Esophagus muscularis mucosa (tissue), 4 donors: ENCODE results near the gene FGF14. TPM values are rescaled to one million over a fixed set of nuclear protein-coding genes. Genes with fewer than 3 reads are reported as not detected.

Experiments
- DNase-seq: peaks from one replicate; pipeline ENCODE4 v3.0.0-alpha.2; 2017; ENCODE audit errors: extremely low spot score
- H3K27ac ChIP-seq, 4 donors: fragments of 200-600 bp; sonication (generic); replicated peaks in 1 of 4; 1 replicate in 3 of 4; 2 replicates in 1 of 4; pipeline ENCODE4 v1.5.1; 2016 to 2019; ENCODE audit warnings: mild to moderate bottlenecking in 1 of 4
- H3K27me3 ChIP-seq, 4 donors: fragments of 200-600 bp; sonication (generic); one replicate each; pipeline versions ENCODE4 v1.5.1 to v1.6.0; 2016 to 2019
- H3K36me3 ChIP-seq, 4 donors: fragments of 200-600 bp; sonication (generic); one replicate each; pipeline ENCODE4 v1.5.1; 2016 to 2019
- H3K4me1 ChIP-seq, 4 donors: fragments of 200-600 bp; sonication (generic); one replicate each; pipeline ENCODE4 v1.5.1; 2016 to 2019
- H3K4me3 ChIP-seq, 4 donors: fragments of 200-600 bp; sonication (generic); 1 replicate in 2 of 4; 2 replicates in 2 of 4; pipeline ENCODE4 v1.5.1; 2016 to 2019; ENCODE audit warnings: mild to moderate bottlenecking in 4 of 4, moderate library complexity in 1 of 4
- H3K9me3 ChIP-seq, 4 donors: fragments of 200-600 bp; sonication (generic); 1 replicate in 3 of 4; 2 replicates in 1 of 4; pipeline ENCODE4 v1.5.1; 2016 to 2019
- EP300 ChIP-seq: sonication (generic); formaldehyde crosslinking; IDR thresholded peaks from one replicate; pipeline ENCODE4 v1.6.1; 2017; ENCODE audit warnings: antibody characterized with exemption
- POLR2A ChIP-seq: fragments of 450-650 bp; IDR thresholded peaks from one replicate; pipeline ENCODE4 v1.6.1; 2017; ENCODE audit warnings: antibody characterized with exemption, moderate library complexity, mild to moderate bottlenecking, low read depth
- POLR2AphosphoS5 ChIP-seq, 2 donors: sonication (generic); formaldehyde crosslinking; IDR thresholded peaks; one replicate each; pipeline ENCODE4 v1.6.1; 2017; ENCODE audit warnings: antibody characterized with exemption in 2 of 2
- WGBS: methylation state at CpG from one replicate; pipeline ENCODE4 v1.1.5; 2018; 5-methylcytosine and 5-hydroxymethylcytosine counted together
- intact Hi-C: fragments of 100-400 bp; cut with DNase I; formaldehyde crosslinking; loops from one replicate; pipeline ENCODE4 v1.15.1; 2023
- total RNA-seq, 4 donors: library from RNA; depleted of rRNA; stranded (reverse); fragments of >200 nt; gene quantifications; one replicate each; pipeline versions ENCODE4 v1.1.0 to v1.2.1, GENCODE V29; 2016
- TF ChIP-seq, protein P1 (sequence below), 3 experiments: fragments of 200-600 bp in 2 of 3; fragments of 450-650 bp in 1 of 3; sonication (generic) in 2 of 3; IDR thresholded peaks; one replicate each; pipeline ENCODE4 v1.5.1; 2017 to 2019; ENCODE audit warnings: antibody characterized with exemption in 3 of 3, mild to moderate bottlenecking in 2 of 3, moderate library complexity in 1 of 3

Gene FGF14
- total RNA-seq, 4 donors from 2014 or later = 0.33 to 2.1 (median 0.87) TPM

GRCh38 chr13:102003848-102004570, 397.8 kb downstream of the FGF14 start:
- 80% methylated on average over 5 of the region's 5 CpGs for WGBS
- DNase-seq = no peak
- H3K4me3 ChIP-seq = no peak overlapping the region
- H3K27ac ChIP-seq = no peak overlapping the region
- intact Hi-C loops = no loop called here
- no peak for TF ChIP-seq EP300
- no peak for TF ChIP-seq POLR2AphosphoS5 (IDR thresholded peaks at IDR 0.05)
- TF ChIP-seq, protein P1, sequence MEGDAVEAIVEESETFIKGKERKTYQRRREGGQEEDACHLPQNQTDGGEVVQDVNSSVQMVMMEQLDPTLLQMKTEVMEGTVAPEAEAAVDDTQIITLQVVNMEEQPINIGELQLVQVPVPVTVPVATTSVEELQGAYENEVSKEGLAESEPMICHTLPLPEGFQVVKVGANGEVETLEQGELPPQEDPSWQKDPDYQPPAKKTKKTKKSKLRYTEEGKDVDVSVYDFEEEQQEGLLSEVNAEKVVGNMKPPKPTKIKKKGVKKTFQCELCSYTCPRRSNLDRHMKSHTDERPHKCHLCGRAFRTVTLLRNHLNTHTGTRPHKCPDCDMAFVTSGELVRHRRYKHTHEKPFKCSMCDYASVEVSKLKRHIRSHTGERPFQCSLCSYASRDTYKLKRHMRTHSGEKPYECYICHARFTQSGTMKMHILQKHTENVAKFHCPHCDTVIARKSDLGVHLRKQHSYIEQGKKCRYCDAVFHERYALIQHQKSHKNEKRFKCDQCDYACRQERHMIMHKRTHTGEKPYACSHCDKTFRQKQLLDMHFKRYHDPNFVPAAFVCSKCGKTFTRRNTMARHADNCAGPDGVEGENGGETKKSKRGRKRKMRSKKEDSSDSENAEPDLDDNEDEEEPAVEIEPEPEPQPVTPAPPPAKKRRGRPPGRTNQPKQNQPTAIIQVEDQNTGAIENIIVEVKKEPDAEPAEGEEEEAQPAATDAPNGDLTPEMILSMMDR (IDR thresholded peaks at IDR 0.05) = no peak
- TF ChIP-seq POLR2A = no peak
- H3K36me3 ChIP-seq = no peaks in the 10 kb centered on the region
- H3K27me3 ChIP-seq = no peaks in the 10 kb centered on the region
- H3K9me3 ChIP-seq = no peaks in the 10 kb centered on the region
- peaks cover 10 to 22% (median 11%) of the 10 kb centered on the region in 4 donors for H3K4me1 ChIP-seq

DNA sequence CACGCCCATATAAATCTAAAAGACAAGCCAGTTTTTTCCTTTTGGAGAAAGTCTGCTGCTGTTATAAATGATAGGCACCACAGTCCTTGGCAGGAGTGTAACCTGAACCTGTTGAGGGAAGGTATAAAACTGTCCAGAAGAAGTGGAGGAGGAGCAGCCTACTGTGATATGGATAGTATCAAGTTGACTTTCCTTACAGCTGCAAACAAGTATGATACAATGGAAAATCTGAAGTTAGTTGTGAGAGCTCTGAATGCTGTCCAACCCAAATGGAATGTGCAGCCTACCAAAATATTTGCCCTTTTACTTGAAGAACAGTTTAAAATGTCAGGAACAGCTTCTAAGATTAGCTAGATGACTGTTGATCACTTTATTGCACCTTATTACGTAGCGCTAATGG, 399.6 kb downstream of the FGF14 start:
- 56% methylated on average over 3 of the region's 3 CpGs for WGBS
- Histone ChIP-seq H3K36me3 (no peaks in the 10 kb centered on the region), H3K27me3 (no peaks in the 10 kb centered on the region), H3K27ac (no peak overlapping the region), H3K4me3 (no peak overlapping the region), H3K9me3 (no peaks in the 10 kb centered on the region), H3K4me1 (peaks cover 10 to 22% (median 11%) of the 10 kb centered on the region in 4 donors)
- DNase-seq = no peak
- TF ChIP-seq EP300 = no peak
- no peak for TF ChIP-seq POLR2A
- TF ChIP-seq, protein P1 (IDR thresholded peaks at IDR 0.05) = no peak
- TF ChIP-seq POLR2AphosphoS5 (IDR thresholded peaks at IDR 0.05) = no peak
- intact Hi-C loops = no loop called here

- Histone ChIP-seq H3K4me3 (no peak overlapping the region), H3K27ac (no peak overlapping the region), H3K9me3 (no peaks in the 10 kb centered on the region), H3K36me3 (no peaks in the 10 kb centered on the region), H3K27me3 (no peaks in the 10 kb centered on the region), H3K4me1 (peaks cover 10 to 22% (median 11%) of the 10 kb centered on the region in 4 donors)
- no peak for DNase-seq
- intact Hi-C loops = no loop called here
- TF ChIP-seq POLR2AphosphoS5 (IDR thresholded peaks at IDR 0.05) = no peak
- TF ChIP-seq POLR2A = no peak
- TF ChIP-seq, protein P1 (IDR thresholded peaks at IDR 0.05) = no peak
- no peak for TF ChIP-seq EP300
Measured at GRCh38 chr13:102000764-102001163, 401.1 kb downstream of the FGF14 start.

DNA sequence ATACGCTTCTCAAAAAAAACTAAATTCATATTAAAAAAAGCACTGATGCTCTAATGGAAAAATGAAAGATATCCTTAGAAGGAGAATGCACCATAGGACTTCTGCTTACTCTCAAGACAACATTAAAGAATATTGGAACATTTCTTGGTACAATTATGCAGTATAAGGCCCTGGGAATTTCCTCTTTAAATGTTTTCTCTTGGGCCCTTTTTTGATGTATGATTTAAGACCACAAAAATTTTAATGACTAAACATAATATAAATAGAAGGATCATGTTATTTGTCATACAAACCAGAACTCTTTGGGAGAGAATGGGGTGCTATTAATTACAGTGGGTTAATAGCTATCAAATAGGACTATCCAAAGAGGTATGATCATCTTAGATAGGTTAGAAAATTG, 403.7 kb downstream of the FGF14 start:
- Histone ChIP-seq H3K27ac (no peak overlapping the region), H3K4me3 (no peak overlapping the region), H3K27me3 (no peaks in the 10 kb centered on the region), H3K4me1 (peaks cover 10 to 16% (median 11%) of the 10 kb centered on the region in 4 donors), H3K9me3 (no peaks in the 10 kb centered on the region), H3K36me3 (no peaks in the 10 kb centered on the region)
- 95% methylated on average over 1 of the region's 1 CpG for WGBS
- intact Hi-C loops = no loop called here
- no peak for DNase-seq
- TF ChIP-seq POLR2A (no peak), POLR2AphosphoS5 (IDR thresholded peaks at IDR 0.05) (no peak)
- TF ChIP-seq, protein P1 (IDR thresholded peaks at IDR 0.05) = no peak

- WGBS = 93% methylated on average over 3 of the region's 3 CpGs
- H3K4me1 ChIP-seq = peaks cover 1 to 4% (median 2%) of the 10 kb centered on the region in 4 donors
- TF ChIP-seq, protein P1 (IDR thresholded peaks at IDR 0.05) = no peak
- TF ChIP-seq POLR2AphosphoS5 (IDR thresholded peaks at IDR 0.05) = no peak
- no peak for TF ChIP-seq EP300
- no peak for TF ChIP-seq POLR2A
- H3K4me3 ChIP-seq = no peak overlapping the region
- no peaks in the 10 kb centered on the region for H3K36me3 ChIP-seq
- no peak overlapping the region for H3K27ac ChIP-seq
- no peaks in the 10 kb centered on the region for H3K9me3 ChIP-seq
- no peak for DNase-seq
- H3K27me3 ChIP-seq = no peaks in the 10 kb centered on the region
- intact Hi-C loops = no loop called here
Measured at GRCh38 chr13:101996954-101997353, 404.9 kb downstream of the FGF14 start.
